ENCODE results near the gene GRHL3.
A peak's percentile ranks its signal among the peaks of the same experiment; 100 is the strongest.

The GRHL3 gene

DNA sequence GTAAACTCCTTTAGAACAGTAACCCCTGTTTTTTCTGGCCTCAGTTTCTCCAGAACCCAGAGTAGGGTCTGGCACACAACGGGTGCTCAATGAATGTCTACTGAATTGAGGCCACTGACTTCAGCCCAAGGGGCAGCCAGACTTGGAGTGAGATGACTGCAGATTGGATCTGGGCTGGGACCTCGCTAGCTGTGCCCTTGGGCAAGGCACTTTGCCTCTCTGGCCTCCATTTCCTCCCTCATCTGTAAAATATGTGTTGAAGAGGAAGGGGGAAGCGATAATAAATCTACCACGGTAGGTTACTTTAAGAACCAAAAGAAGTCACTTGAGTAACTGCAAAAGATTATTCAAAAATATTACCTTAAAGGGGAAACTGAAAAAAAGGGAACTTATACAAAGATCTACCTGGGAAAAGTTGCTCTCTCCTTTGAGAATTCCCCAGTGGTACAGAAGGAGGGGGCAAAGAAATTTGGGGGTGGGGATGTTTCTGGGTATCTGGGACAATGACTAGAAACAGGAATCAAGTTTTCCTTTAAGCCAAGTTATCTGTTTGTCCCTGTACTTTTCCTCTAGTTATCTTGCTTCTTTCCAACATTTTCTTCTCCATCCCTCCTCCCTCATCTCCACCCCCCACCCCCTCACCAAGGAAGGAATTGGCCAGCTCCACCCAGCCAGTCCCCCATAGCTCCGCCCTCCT is 394 bp upstream of the GRHL3 start:
- no peak for DNase-seq

DNA sequence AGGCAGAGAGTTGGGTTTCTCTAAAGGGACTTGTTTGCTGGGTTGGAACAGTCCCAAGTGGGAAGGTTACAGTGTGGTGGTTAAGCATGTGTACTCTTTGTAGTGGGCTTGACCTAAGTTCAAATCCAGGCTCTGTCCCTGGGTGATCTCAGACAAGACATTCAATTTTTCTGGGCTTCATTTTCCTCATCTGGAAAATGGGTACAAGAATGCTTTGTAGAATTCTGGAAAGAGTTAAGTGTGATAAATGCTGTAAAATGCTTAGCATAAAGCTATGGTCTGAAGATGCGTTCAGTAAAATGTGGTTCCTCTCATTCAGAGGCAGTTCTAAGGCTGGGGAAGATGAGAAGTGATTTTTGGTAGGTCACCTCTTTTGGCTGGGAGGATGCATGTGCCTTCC is 805 bp downstream of the GRHL3 start:
- DNase-seq = no peak

GRCh38 chr1:24321126-24321525 is 2.0 kb downstream of the GRHL3 start:
- DNase-seq = no peak

- DNase-seq = peak in 1 of 2 donors; percentile 32
These were observed 2.7 kb downstream of the GRHL3 start for GRCh38 chr1:24321697-24322469.

GRCh38 chr1:24322470-24323177 is 3.5 kb downstream of the GRHL3 start:
- no peak for DNase-seq

DNA sequence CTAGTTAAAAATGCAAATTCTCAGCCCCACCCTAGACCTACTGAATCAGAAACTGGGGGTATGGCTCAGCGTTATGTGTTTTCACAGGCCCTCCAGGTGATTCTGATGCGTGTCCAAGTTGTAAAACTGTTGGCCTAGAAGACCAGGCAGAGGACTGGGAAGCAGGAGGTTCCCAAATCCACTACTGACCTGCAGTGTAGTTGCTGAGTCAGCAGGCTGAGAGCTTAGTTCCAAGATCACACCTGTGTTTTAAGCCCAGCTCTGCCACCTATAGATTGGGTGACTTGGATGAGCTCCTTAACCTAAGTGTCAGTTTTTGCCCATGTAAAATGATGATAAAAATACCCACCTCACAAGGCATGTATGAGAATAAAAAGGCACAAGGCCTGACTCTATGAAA is 4.1 kb downstream of the GRHL3 start:
- DNase-seq = no peak

DNA sequence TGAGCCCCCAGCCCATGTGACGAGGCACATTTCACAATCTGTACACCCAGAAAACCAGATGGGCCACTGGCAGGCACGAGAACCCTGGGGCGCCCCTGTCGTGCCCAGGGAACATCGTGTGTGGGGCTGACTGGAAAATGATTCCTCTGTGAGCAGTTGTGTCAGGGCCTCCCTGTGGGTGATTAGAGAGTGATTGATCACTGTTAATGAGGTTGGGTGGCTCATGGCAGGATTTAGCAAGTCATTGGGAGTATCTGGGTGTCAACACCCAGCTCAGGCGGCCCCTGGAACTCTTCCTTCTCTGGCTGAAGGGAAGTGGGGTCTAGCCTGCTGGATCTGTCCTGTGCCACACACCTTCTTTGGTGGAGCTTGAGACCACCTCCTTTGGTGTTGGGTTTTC is 5.7 kb downstream of the GRHL3 start:
- DNase-seq = no peak

DNA sequence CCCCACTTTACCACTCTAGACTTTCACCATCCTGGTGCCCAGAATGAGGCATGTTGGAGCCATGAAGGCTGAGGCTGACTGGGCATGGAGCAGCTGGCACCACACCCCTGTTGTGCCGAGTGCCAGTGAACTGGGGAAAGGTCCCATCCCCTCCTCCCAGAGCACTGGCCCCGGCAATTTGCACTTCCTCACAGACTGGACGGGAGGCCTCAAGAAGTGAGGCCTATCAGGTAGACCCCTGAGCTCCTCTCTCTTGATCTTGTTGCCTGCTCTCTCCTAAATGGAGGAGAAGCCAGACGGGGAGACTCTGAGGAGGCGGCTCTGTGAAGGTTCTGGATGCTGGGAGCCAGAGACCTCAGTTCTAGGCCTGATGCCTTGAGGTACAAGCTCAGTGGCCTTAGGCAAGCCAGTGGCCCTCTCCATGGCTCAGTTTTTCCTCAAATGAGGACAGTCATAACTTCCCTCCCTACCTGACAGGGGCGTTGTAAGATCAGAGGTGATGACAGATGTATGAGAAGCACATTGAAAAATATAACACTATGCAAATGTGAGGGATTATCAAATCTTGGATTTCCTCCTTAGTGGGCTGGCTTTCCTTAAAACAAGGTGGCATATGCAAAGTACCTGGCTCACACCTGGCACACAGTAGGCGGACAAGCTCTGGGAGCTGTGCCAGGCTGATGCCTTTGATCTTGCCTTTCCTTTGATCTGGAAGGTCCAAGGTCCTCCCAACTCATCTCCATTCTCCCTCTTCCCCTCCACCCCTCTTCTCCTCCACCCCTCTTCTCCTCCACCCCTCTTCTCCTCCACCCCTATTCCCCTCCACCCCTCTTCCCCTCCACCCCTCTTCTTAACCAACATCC is 6.7 kb downstream of the GRHL3 start:
- DNase-seq = no peak

GRCh38 chr1:24327486-24327885 is 8.3 kb downstream of the GRHL3 start:
- peak in 1 of 2 donors; percentile 35 for DNase-seq

- DNase-seq = peak; percentile 17 to 42
These were observed 8.7 kb downstream of the GRHL3 start for GRCh38 chr1:24327891-24328290.

- DNase-seq = no peak
These were observed 10.2 kb downstream of the GRHL3 start for GRCh38 chr1:24329331-24329730.

GRCh38 chr1:24329797-24330543 is 10.8 kb downstream of the GRHL3 start:
- no peak for DNase-seq

DNA sequence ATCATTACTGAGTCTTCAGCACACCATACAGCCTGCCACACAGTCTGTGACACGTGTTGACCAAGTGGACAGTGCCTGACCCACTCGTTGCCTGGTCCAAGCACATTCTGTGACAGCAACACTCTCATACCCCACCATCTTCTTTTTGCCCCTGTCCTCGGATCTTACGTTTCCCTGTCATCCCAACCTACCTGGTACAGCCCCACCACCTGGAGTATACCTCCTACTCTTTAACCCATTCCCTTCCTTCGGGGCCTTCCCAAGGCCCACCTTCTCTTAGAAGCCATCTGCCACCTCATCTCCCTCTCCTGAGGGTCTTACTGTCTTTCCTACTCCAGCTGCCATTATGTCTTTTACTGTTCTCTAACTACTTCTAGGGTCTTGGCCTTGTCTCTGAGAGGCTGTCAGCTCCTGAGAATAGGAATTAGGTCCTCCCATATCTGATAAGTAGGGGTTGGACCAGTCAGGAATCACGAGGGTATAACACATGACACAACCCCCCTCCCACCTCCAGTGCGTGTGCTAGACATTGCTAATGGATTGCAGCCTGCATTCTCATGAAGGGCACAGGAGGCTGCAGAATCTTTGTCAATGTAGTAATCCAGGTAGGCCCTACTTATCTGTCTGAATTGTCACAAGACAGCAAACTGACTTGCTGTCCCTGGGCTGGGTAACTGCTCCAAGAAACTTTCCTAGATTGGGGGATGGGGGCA is 13.0 kb downstream of the GRHL3 start:
- no peak for DNase-seq

- DNase-seq = no peak
These were observed 16.9 kb downstream of the GRHL3 start for GRCh38 chr1:24336075-24336474.

- no peak for DNase-seq
These were observed 18.3 kb downstream of the GRHL3 start for GRCh38 chr1:24337455-24337854.

- no peak for DNase-seq
These were observed 19.3 kb downstream of the GRHL3 start for GRCh38 chr1:24338447-24338846.

DNA sequence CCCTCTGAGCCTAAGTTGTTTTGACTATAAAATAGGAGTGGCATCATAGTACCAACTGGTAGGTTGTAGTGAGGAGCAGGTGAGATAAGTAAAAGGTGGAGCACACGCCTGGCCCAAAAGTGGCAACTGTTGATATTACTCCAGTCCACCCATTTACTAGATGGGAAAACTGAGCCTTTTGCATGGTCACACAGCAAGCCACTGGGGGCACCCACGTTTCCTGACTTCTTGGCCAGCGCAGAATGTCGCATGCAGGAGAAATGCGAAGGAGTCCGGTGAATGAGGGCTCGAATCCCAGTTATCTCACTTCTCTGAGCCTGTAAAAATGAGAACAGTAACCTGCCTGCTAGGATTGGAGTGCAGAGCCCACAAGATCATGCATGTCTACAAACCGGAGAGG is 20.8 kb downstream of the GRHL3 start:
- DNase-seq = no peak

DNA sequence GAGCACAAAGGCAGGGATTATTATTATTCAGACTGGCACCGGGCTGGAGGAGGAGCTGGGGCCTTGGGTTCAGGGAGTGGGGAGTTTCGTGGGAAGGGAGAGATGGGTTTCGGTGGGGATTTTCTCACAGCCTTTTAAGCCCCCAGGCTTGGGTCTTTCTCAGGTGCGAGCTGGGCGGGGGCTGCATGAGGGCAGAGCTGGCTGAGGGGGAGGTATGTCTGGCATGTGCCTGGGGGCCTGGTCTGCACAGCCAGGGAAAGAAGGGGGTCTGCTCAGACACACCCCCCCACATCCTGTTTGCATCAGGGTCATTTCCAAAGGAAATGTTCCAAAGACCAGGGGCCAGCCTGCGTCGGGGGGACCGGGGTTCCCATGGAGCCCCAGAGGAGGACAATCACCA is 21.6 kb downstream of the GRHL3 start:
- no peak for DNase-seq

- DNase-seq = no peak
These were observed 22.1 kb downstream of the GRHL3 start for GRCh38 chr1:24341260-24341659.

- DNase-seq = no peak
These were observed 24.4 kb downstream of the GRHL3 start for GRCh38 chr1:24343412-24344089.

Measured in inflammatory macrophage treated with lipopolysaccharide for 1 hour (primary cell).